ENCODE measurements around the gene DOK3.

DOK3 gene

GRCh38 chr5:177500685-177501522 lies 8.7 kb downstream of the DOK3 start:
- TF ChIP-seq CTCF (IDR thresholded peaks at IDR 0.05; ENCODE audit: low read length) (peak; percentile 97), EZH2 (IDR thresholded peaks at IDR 0.05; ENCODE audit: borderline replicate concordance, low read length) (no peak)
- no peak overlapping the region for H3K4me3 ChIP-seq (ENCODE audit: low read depth, low read length, poor library complexity, severe bottlenecking)
- H2AFZ ChIP-seq (ENCODE audit: low read length) = no peak overlapping the region
- no peaks in the 10 kb centered on the region for H3K79me2 ChIP-seq (ENCODE audit: insufficient read depth, low read length)
- no peaks in the 10 kb centered on the region for H3K9me3 ChIP-seq (ENCODE audit: low read length)
- no peaks in the 10 kb centered on the region for H3K9me2 ChIP-seq (ENCODE audit: low read depth, low read length)
- H3K27ac ChIP-seq (ENCODE audit: low read depth, low read length, poor library complexity, severe bottlenecking) = peak overlapping the region; percentile 81
- peaks cover 31% of the 10 kb centered on the region for H3K36me3 ChIP-seq (ENCODE audit: insufficient read depth, low read length)
- H3K4me1 ChIP-seq (ENCODE audit: insufficient read depth, low read length, severe bottlenecking) = peaks cover 53% of the 10 kb centered on the region
- H4K20me1 ChIP-seq (ENCODE audit: insufficient read depth, low read length) = no peaks in the 10 kb centered on the region
- H3F3A ChIP-seq (ENCODE audit: insufficient read depth, low read length) = peaks cover 7% of the 10 kb centered on the region; the same call in 1 of the 2 replicates
- no peak overlapping the region for H3K4me2 ChIP-seq (ENCODE audit: low read length)
- no peaks in the 10 kb centered on the region for H3K27me3 ChIP-seq (ENCODE audit: insufficient read depth, low read length)
- H3K9ac ChIP-seq (ENCODE audit: low read length) = no peak overlapping the region; the same call in 1 of the 2 replicates

- H3F3A ChIP-seq (ENCODE audit: insufficient read depth, low read length) = peaks cover 7% of the 10 kb centered on the region; the same call in 1 of the 2 replicates
- H3K36me3 ChIP-seq (ENCODE audit: insufficient read depth, low read length) = peaks cover 24% of the 10 kb centered on the region
- H3K9ac ChIP-seq (ENCODE audit: low read length) = no peak overlapping the region
- TF ChIP-seq EZH2 (IDR thresholded peaks at IDR 0.05; ENCODE audit: borderline replicate concordance, low read length) = no peak
- H3K27ac ChIP-seq (ENCODE audit: low read depth, low read length, poor library complexity, severe bottlenecking) = no peak overlapping the region
- H3K9me3 ChIP-seq (ENCODE audit: low read length) = no peaks in the 10 kb centered on the region
- H3K9me2 ChIP-seq (ENCODE audit: low read depth, low read length) = no peaks in the 10 kb centered on the region
- no peaks in the 10 kb centered on the region for H3K27me3 ChIP-seq (ENCODE audit: insufficient read depth, low read length)
- H3K4me1 ChIP-seq (ENCODE audit: insufficient read depth, low read length, severe bottlenecking) = peaks cover 61% of the 10 kb centered on the region
- H3K4me2 ChIP-seq (ENCODE audit: low read length) = no peak overlapping the region
- H3K79me2 ChIP-seq (ENCODE audit: insufficient read depth, low read length) = no peaks in the 10 kb centered on the region
- no peak overlapping the region for H3K4me3 ChIP-seq (ENCODE audit: low read depth, low read length, poor library complexity, severe bottlenecking)
- no peak overlapping the region for H2AFZ ChIP-seq (ENCODE audit: low read length)
- H4K20me1 ChIP-seq (ENCODE audit: insufficient read depth, low read length) = no peaks in the 10 kb centered on the region
These were observed 9.8 kb downstream of the DOK3 start for GRCh38 chr5:177499842-177500241.

GRCh38 chr5:177498013-177498787 lies 11.4 kb downstream of the DOK3 start:
- Histone ChIP-seq H3K36me3 (ENCODE audit: insufficient read depth, low read length) (peaks cover 8% of the 10 kb centered on the region; the same call in 1 of the 2 replicates), H2AFZ (ENCODE audit: low read length) (no peak overlapping the region), H3K27me3 (ENCODE audit: insufficient read depth, low read length) (no peaks in the 10 kb centered on the region), H3K27ac (ENCODE audit: low read depth, low read length, poor library complexity, severe bottlenecking) (no peak overlapping the region), H3K4me1 (ENCODE audit: insufficient read depth, low read length, severe bottlenecking) (peaks cover 56% of the 10 kb centered on the region), H3K9ac (ENCODE audit: low read length) (peak overlapping the region; percentile 44), H3K4me2 (ENCODE audit: low read length) (peak overlapping the region; percentile 71), H3K79me2 (ENCODE audit: insufficient read depth, low read length) (no peaks in the 10 kb centered on the region), H4K20me1 (ENCODE audit: insufficient read depth, low read length) (no peaks in the 10 kb centered on the region), H3K9me3 (ENCODE audit: low read length) (no peaks in the 10 kb centered on the region), H3K4me3 (ENCODE audit: low read depth, low read length, poor library complexity, severe bottlenecking) (peak overlapping the region; percentile 80), H3F3A (ENCODE audit: insufficient read depth, low read length) (peaks cover 7% of the 10 kb centered on the region; the same call in 1 of the 2 replicates), H3K9me2 (ENCODE audit: low read depth, low read length) (no peaks in the 10 kb centered on the region)
- TF ChIP-seq EZH2 (IDR thresholded peaks at IDR 0.05; ENCODE audit: borderline replicate concordance, low read length) (no peak), CTCF (IDR thresholded peaks at IDR 0.05; ENCODE audit: low read length) (no peak)

All from OCI-LY1 (cell line).